ENCODE data around the gene PLEKHM1. TPM values are rescaled to one million over a fixed set of nuclear protein-coding genes. Genes with fewer than 3 reads are reported as not detected.
"Not testable (repeated sequence)": the region's sequence is repeated elsewhere in the genome, so short reads cannot be mapped to it uniquely, and the experiment has no call there.

PLEKHM1 gene
- total RNA-seq, 2 donors from 2014 or later, result 87.6 to 97.0 TPM

DNA sequence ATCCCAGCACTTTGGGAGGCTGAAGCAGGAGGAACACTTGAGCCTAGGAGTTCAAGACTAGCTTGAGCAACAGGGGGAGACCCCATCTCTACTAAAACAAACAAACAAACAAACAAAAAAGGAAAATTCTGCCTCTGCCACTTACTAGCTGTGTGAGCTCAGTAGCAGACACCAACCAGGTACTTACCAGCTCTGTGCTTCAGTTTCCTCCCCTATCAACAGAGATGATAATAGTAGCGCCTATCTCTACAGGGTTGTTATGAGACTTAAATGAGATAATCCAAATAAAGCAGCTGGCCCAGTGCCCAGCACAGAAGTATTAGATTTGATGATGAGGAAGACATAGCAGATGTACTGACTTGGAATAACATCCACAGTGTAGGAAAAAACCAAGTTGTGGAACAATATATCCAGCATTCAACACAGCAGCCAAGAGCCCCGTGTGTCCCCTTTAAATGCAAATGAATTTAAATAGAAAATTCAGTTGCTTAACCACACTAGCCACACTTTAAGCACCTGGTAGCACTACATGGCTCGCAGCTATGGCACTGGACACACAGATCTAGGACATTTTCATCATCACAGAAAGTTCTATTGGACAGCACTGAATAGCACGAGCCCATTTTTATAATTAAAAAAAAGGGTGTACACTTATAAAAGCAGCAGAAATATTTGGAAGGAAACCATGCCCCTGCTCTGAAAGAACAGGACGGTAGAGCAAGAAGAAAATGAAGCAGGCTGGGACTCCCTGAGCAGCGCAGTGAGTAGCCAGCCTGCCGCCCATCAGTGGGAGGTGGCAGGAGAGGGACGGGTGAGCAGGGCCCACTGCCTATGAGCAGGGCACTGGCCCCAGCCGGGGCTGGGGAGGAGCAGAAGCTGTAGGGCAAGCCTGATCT lies 37.9 kb downstream of the PLEKHM1 start:
- not testable (repeated sequence) for H3K4me1 Mint-ChIP-seq; H3K4me3 Mint-ChIP-seq; DNase-seq; ATAC-seq; H3K36me3 Mint-ChIP-seq (ENCODE audit: low read depth); H3K27ac Mint-ChIP-seq; H3K27me3 Mint-ChIP-seq; H3K9me3 ChIP-seq (ENCODE audit: control insufficient read depth, low read length, poor library complexity, severe bottlenecking)

DNA sequence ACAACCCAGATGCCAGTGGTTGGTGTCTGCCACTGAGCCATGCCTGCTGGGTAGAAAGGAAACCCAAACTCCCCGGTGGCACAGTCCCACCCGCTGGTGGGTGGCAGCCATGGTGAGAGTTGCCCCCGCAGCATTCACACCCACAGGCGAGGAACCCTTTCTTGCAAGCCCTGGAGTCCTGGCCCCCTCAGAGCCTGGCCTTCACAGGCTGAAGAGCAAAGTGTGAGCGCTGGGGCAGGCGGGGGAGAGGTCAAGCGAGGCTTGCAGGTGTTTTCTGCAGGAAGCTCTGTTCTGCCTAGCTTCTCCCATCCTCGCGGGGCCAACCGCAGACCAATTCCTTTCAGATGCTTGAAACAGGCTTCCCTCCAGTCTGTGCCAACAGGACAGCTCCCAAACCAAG lies 38.9 kb downstream of the PLEKHM1 start:
- H3K36me3 Mint-ChIP-seq (ENCODE audit: low read depth); H3K27ac Mint-ChIP-seq; DNase-seq; H3K27me3 Mint-ChIP-seq; H3K4me1 Mint-ChIP-seq; H3K4me3 Mint-ChIP-seq; H3K9me3 ChIP-seq (ENCODE audit: control insufficient read depth, low read length, poor library complexity, severe bottlenecking): not testable (repeated sequence)
- ATAC-seq, result peak; percentile 42

DNA sequence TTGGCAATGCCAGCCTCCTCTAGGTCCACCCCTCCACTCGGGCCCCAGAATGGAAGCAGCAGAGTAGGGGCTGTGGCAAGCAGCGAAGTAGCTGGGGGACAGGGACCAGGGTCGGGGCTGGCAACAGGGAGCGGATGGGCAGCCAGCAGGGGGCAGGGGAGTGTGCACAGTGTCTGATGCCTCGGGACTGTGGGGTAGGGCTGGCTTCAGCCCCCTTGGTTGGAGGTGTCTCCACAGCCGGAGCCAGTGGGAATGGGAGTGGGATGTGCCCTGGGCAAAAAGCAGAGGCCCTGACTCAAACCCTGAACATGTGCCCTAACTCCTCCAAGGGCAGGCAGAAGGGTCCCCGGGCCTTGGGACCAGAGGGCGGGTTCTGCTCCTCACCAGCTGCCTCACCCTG lies 39.4 kb downstream of the PLEKHM1 start:
- H3K27me3 Mint-ChIP-seq, result no peaks in the 10 kb centered on the region
- ATAC-seq, result no peak
- no peak overlapping the region for H3K27ac Mint-ChIP-seq
- no peak overlapping the region for H3K4me3 Mint-ChIP-seq
- no peaks in the 10 kb centered on the region for H3K9me3 ChIP-seq (ENCODE audit: control insufficient read depth, low read length, poor library complexity, severe bottlenecking)
- no peak for DNase-seq
- H3K4me1 Mint-ChIP-seq, result peaks cover 2% of the 10 kb centered on the region
- peaks cover 3% of the 10 kb centered on the region for H3K36me3 Mint-ChIP-seq (ENCODE audit: low read depth)

- DNase-seq; H3K9me3 ChIP-seq (ENCODE audit: control insufficient read depth, low read length, poor library complexity, severe bottlenecking); ATAC-seq; H3K36me3 Mint-ChIP-seq (ENCODE audit: low read depth); H3K27ac Mint-ChIP-seq; H3K4me3 Mint-ChIP-seq; H3K27me3 Mint-ChIP-seq: not testable (repeated sequence)
- peaks cover 10% of the 10 kb centered on the region for H3K4me1 Mint-ChIP-seq
These were observed 40.7 kb downstream of the PLEKHM1 start for GRCh38 chr17:45449708-45450329.

DNA sequence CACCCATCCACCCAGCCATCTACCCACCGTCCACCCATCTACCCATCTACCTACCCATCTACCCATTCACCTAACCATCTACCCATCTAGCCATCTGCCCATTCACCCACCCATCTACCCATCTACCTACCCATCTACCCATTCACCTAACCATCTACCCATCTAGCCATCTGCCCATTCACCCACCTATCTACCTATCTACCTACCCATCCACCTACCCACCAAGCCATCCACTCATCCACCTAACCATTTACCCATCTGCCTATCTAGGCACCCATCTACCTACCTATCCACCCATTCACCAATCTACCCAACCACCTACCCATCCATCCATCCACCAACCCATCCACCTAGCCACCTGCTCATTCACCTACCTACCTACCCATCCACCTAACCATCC lies 41.3 kb downstream of the PLEKHM1 start:
- H3K36me3 Mint-ChIP-seq (ENCODE audit: low read depth); H3K9me3 ChIP-seq (ENCODE audit: control insufficient read depth, low read length, poor library complexity, severe bottlenecking); ATAC-seq; H3K4me3 Mint-ChIP-seq; H3K27ac Mint-ChIP-seq; DNase-seq; H3K27me3 Mint-ChIP-seq: not testable (repeated sequence)
- peaks cover 12% of the 10 kb centered on the region for H3K4me1 Mint-ChIP-seq

- DNase-seq; ATAC-seq; H3K4me3 Mint-ChIP-seq; H3K9me3 ChIP-seq (ENCODE audit: control insufficient read depth, low read length, poor library complexity, severe bottlenecking); H3K36me3 Mint-ChIP-seq (ENCODE audit: low read depth); H3K27me3 Mint-ChIP-seq: not testable (repeated sequence)
- H3K4me1 Mint-ChIP-seq, result peaks cover 12% of the 10 kb centered on the region
- peak overlapping the region; percentile 45 for H3K27ac Mint-ChIP-seq
These were observed 42.0 kb downstream of the PLEKHM1 start for GRCh38 chr17:45448483-45448882.

- peaks cover 12% of the 10 kb centered on the region for H3K4me1 Mint-ChIP-seq
- H3K4me3 Mint-ChIP-seq; ATAC-seq; H3K27me3 Mint-ChIP-seq; DNase-seq; H3K9me3 ChIP-seq (ENCODE audit: control insufficient read depth, low read length, poor library complexity, severe bottlenecking); H3K36me3 Mint-ChIP-seq (ENCODE audit: low read depth): not testable (repeated sequence)
- H3K27ac Mint-ChIP-seq, result peak overlapping the region; percentile 45
These were observed 42.5 kb downstream of the PLEKHM1 start for GRCh38 chr17:45448066-45448465.

GRCh38 chr17:45447650-45448049 lies 42.9 kb downstream of the PLEKHM1 start:
- H3K36me3 Mint-ChIP-seq (ENCODE audit: low read depth); H3K27me3 Mint-ChIP-seq; DNase-seq; H3K9me3 ChIP-seq (ENCODE audit: control insufficient read depth, low read length, poor library complexity, severe bottlenecking); ATAC-seq; H3K4me3 Mint-ChIP-seq: not testable (repeated sequence)
- peaks cover 12% of the 10 kb centered on the region for H3K4me1 Mint-ChIP-seq
- H3K27ac Mint-ChIP-seq, result peak overlapping the region; percentile 45

DNA sequence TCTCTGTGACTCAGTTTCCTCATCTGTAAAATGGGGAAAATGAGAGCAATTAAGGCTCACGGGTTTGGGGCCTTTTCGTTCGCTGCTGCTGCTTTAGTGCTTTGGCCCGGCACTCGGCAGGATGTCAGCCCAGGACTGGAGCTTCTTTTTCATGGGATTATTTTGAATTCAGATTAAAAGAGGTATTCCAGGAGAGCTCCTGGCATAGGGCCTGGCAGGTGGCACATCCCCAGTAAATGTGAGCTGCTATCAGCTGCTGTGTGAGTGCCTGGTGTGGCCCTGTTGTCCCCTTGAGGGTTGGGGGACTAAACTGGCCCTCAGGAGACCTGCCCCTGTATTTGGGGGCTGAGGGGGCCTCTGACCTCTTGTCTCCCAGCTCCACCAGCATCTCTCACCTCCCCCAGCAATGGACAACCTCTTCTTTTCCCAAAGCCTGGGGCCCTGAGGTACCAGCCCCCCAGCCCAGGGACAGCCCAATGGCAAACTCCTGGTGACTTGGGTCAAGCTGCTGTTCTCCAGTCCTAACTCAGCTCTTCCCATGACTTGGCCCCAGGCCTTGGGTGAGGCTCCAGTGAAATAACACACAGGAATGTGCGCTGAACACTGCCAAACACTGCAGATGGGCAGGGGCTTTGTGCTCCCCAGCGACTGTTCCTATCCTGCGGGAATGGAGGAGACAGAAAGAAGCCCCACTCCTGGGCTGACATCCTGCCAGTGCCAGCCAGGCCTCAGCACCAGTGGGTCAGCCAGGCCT lies 43.5 kb downstream of the PLEKHM1 start:
- Mint-ChIP-seq H3K4me1 (peaks cover 12% of the 10 kb centered on the region), H3K27ac (peak overlapping the region; percentile 60)
- not testable (repeated sequence) for H3K4me3 Mint-ChIP-seq; ATAC-seq; H3K27me3 Mint-ChIP-seq; H3K9me3 ChIP-seq (ENCODE audit: control insufficient read depth, low read length, poor library complexity, severe bottlenecking); DNase-seq; H3K36me3 Mint-ChIP-seq (ENCODE audit: low read depth)

DNA sequence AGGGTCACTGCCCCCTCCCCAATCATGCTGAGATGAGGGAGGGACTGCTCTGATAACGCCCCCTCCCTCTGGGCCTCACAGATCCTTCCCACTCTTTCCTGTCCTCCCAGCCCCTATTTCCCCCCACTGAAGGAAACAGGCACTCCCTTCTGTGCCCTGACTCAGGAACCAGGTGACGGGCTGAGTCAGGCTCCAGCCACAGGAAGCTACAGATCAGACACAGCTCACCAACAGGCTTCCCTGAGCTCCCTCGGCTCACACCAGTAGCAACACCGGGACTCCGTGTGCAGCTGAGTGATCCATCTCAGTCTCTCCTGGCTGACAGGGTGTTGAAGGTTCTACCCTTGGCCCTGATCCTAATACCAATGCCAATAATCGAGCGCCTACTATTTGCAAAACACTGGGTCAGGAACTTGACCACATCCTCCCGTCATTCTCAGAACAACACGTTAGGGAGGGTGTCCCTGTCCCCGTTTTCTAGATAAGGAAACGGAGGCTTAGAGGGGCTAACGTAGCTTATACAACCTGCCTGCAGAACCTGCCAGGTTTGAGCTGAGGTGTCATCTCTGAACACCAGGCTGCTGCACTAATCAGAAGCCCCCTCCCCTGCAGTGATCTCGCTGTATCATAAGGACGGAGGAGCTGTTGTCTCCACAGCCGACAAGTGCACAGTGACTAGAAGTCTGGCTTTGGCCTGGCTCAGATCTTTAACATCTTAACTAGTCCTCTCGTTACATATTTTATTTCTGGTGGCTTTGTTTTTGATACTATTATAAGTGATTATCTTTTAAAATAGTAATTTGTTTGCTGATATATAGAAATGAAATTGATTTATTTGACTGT lies 44.4 kb downstream of the PLEKHM1 start:
- peak overlapping the region; percentile 65 for H3K4me3 Mint-ChIP-seq
- H3K36me3 Mint-ChIP-seq (ENCODE audit: low read depth); DNase-seq; H3K9me3 ChIP-seq (ENCODE audit: control insufficient read depth, low read length, poor library complexity, severe bottlenecking); H3K27me3 Mint-ChIP-seq: not testable (repeated sequence)
- H3K27ac Mint-ChIP-seq, result peak overlapping the region; percentile 60
- ATAC-seq, result peak; percentile 75
- H3K4me1 Mint-ChIP-seq, result peaks cover 15% of the 10 kb centered on the region

DNA sequence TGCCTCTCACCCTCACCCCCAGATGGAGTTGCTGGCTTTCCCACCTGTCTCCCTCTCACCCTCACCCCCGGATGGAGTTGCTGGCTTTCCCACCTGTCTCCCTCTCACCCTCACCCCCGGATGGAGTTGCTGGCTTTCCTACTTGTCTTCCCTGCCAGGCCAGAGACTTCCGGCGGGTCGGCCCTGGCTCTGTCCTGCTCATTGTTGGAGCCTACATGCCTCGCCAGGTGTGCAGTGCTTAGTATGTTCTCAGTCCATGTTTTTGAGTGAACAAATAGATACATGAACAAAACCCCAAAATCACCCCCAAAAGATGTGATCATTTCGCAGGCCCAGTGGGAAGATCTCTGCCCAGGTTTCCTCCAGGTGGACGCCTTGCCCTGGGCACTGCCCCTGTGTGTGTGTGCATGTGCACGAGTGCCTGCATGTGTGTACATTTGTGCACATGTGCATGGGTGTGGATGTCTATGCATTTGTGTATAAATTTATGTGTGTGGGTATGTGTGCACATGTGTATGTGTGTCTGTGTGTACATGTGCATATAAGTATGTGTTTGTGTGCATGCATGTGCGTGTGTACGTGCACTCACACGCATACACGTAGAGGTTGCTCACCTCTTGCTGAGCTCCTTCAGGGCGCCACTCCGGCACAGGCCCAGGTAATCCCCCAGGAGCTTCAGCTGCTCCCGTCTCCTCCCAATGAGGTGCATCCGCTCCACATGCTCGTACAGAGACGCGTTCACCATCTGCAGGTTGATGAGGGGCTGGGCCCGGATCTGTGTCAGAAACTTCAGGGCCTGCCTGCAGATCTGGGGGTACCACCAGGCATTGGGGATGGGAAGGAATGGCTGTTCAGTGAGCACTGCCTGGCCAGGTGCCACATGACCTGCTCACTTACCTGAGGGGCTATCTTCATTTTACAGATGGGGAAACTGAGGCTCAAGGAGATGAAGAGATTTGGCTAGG lies 45.4 kb downstream of the PLEKHM1 start:
- Mint-ChIP-seq H3K4me1 (peaks cover 15% of the 10 kb centered on the region), H3K27ac (peak overlapping the region; percentile 60)
- H3K36me3 Mint-ChIP-seq (ENCODE audit: low read depth); H3K9me3 ChIP-seq (ENCODE audit: control insufficient read depth, low read length, poor library complexity, severe bottlenecking); ATAC-seq; H3K4me3 Mint-ChIP-seq; DNase-seq; H3K27me3 Mint-ChIP-seq: not testable (repeated sequence)

DNA sequence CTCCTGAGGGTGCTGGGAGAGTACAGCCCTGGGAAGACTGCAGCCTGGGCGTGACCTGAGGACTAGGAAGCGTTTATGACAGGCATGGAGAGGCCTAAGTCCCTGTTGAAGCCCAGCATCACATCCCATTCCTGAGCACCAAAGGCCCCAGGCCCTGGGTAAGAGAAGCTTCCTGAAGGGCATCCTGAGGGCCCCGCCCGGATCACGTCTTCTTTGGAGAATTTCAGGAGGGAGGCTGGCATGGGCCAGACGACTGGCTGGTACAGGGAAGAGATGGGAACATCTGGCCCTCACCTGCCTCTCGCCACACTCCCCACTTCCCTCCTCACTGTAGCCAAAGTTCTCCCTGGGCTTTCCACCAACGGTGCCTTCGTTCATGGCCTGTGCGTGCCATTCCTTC lies 46.2 kb downstream of the PLEKHM1 start:
- H3K4me1 Mint-ChIP-seq, result peaks cover 15% of the 10 kb centered on the region
- DNase-seq, ATAC-seq: not testable (repeated sequence)

More for the DNA sequence above, 46.2 kb downstream of the PLEKHM1 start:
- H3K36me3 Mint-ChIP-seq (ENCODE audit: low read depth); H3K4me3 Mint-ChIP-seq; H3K27me3 Mint-ChIP-seq; H3K27ac Mint-ChIP-seq; H3K9me3 ChIP-seq (ENCODE audit: control insufficient read depth, low read length, poor library complexity, severe bottlenecking): not testable (repeated sequence)

Data from T-helper 17 cell (primary cell).